Keratinocyte (primary cell): Measurements from ENCODE around the gene TMEM107. TPM values are rescaled to one million over a fixed set of nuclear protein-coding genes. Genes with fewer than 3 reads are reported as not detected.

ENCODE experiments used
- DNase-seq: peaks from one replicate; pipeline ENCODE4 v3.0.0-alpha.2; 2011; ENCODE audit warnings: low read depth, missing footprints, low spot score
- FAIRE-seq: peaks from 2 replicates; lab custom pipeline; 2011; peaks lifted over from hg19 to GRCh38; lab: Jason Lieb, UNC
- H2AFZ ChIP-seq: 2 replicates; pipeline ENCODE4 v1.6.0; 2012; ENCODE audit warnings: low read length, control low read depth, inconsistent platforms; ENCODE audit not compliant: control insufficient read depth
- H3K27ac ChIP-seq: 2 replicates; pipeline ENCODE4 v1.5.1; 2011; ENCODE audit warnings: low read length; ENCODE audit not compliant: control insufficient read depth, insufficient read depth
- H3K27me3 ChIP-seq: 3 replicates; pipeline ENCODE4 v1.6.0; 2011; ENCODE audit warnings: low read length; ENCODE audit not compliant: control insufficient read depth, insufficient read depth; ENCODE audit errors: extremely low read depth
- H3K36me3 ChIP-seq, 2 experiments: 2 replicates in 1 of 2; 3 replicates in 1 of 2; pipeline ENCODE4 v1.5.1; 2011; ENCODE audit warnings: low read length in 2 of 2, mild to moderate bottlenecking in 1 of 2; ENCODE audit not compliant: control insufficient read depth in 2 of 2, insufficient read depth in 2 of 2; ENCODE audit errors: extremely low read depth in 1 of 2
- H3K4me1 ChIP-seq: 3 replicates; pipeline ENCODE4 v1.5.1; 2011; ENCODE audit warnings: low read length; ENCODE audit not compliant: control insufficient read depth, insufficient read depth; ENCODE audit errors: extremely low read depth
- H3K4me2 ChIP-seq: 3 replicates; pipeline ENCODE4 v1.6.0; 2011; ENCODE audit warnings: low read depth, low read length; ENCODE audit not compliant: control insufficient read depth, insufficient read depth; ENCODE audit errors: extremely low read depth
- H3K4me3 ChIP-seq, 3 experiments: fragments of 200-600 bp in 1 of 3; sonication (generic) in 1 of 3; 2 replicates in 2 of 3; 3 replicates in 1 of 3; pipeline ENCODE4 v1.5.1; 2011 to 2016; ENCODE audit warnings: low read length in 3 of 3, mild to moderate bottlenecking in 3 of 3, control low read depth in 2 of 3, inconsistent platforms in 1 of 3, low read depth in 1 of 3, mixed read lengths in 1 of 3, mixed run types in 1 of 3, moderate library complexity in 1 of 3; ENCODE audit not compliant: control insufficient read depth in 2 of 3, insufficient read depth in 2 of 3; ENCODE audit errors: extremely low read depth in 1 of 3
- H3K79me2 ChIP-seq: 2 replicates; pipeline ENCODE4 v1.6.0; 2012; ENCODE audit warnings: low read length; ENCODE audit not compliant: control insufficient read depth, insufficient read depth
- H3K9ac ChIP-seq: 3 replicates; pipeline ENCODE4 v1.6.0; 2011; ENCODE audit warnings: low read length; ENCODE audit not compliant: control insufficient read depth, insufficient read depth; ENCODE audit errors: extremely low read depth
- H3K9me1 ChIP-seq: 3 replicates; pipeline ENCODE4 v1.6.0; 2011; ENCODE audit warnings: low read length; ENCODE audit not compliant: control insufficient read depth, insufficient read depth; ENCODE audit errors: extremely low read depth
- H3K9me3 ChIP-seq: 2 replicates; pipeline ENCODE4 v1.5.1; 2012; ENCODE audit warnings: low read depth, low read length; ENCODE audit not compliant: control insufficient read depth
- H4K20me1 ChIP-seq: 3 replicates; pipeline ENCODE4 v1.6.0; 2011; ENCODE audit warnings: low read length; ENCODE audit not compliant: control insufficient read depth, insufficient read depth; ENCODE audit errors: extremely low read depth
- EZH2 ChIP-seq: IDR thresholded peaks from one replicate; pipeline ENCODE4 v1.6.1; 2012; ENCODE audit warnings: inconsistent platforms, mild to moderate bottlenecking, low read length, moderate library complexity
- dilution Hi-C: fragments of 300-500 bp; cut with MboI; formaldehyde crosslinking; loops from one replicate; pipeline ENCODE4 v1.7.0; 2020; ENCODE audit warnings: low sequenced_read_pairs; ENCODE audit not compliant: extremely low pct_ligation_motif_present
- polyA plus RNA-seq, 5 experiments: library from polyadenylated mRNA; depleted of rRNA in 3 of 5; stranded (reverse) in 3 of 5; stranded (forward) in 1 of 5; unstranded in 1 of 5; fragments of >200 nt; gene quantifications; 1 replicate in 1 of 5; 2 replicates in 3 of 5; 3 replicates in 1 of 5; pipeline versions ENCODE4 v1.2.1 to v1.2.3, GENCODE V29; 2011 to 2012; ENCODE audit warnings: missing spikeins in 2 of 5, low read depth in 1 of 5, low replicate concordance in 1 of 5
- TF ChIP-seq, protein P1 (sequence below), 3 experiments: IDR thresholded peaks in 1 of 3; conservative IDR thresholded peaks in 1 of 3; optimal IDR thresholded peaks in 1 of 3; 2 replicates in 2 of 3; 3 replicates in 1 of 3; pipeline versions ENCODE3 to v1.5.1; 2011; ENCODE audit warnings: low read length in 3 of 3, mild to moderate bottlenecking in 3 of 3, moderate library complexity in 2 of 3, control low read depth in 1 of 3, inconsistent platforms in 1 of 3; ENCODE audit not compliant: insufficient read depth in 2 of 3; ENCODE audit errors: extremely low read depth in 1 of 3

The TMEM107 gene
- polyA plus RNA-seq, 1 donor (not counting 4 experiments of a cell fraction or from before 2014, with no cell fraction given) = 19.0 TPM

DNA sequence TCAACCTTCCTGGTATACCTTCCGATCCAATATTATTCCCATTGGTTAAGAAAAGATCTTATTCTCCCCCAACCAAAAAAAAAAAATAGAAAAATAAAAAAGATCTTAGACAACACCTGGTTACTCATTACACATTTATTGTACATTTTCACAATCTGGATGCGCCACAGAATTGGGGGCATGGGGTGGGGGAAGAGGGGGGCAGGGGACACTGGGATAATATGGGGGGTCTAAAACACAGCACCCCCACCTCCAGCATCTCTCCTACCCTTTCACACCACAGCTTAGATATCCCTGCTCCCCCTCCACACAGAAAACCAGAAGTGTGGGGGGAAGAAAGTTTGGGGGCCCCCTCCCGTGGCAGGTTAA, 17.2 kb downstream of the TMEM107 start:
- no peaks in the 10 kb centered on the region for H3K9me3 ChIP-seq
- DNase-seq (no peak), FAIRE-seq (no peak)
- no peaks in the 10 kb centered on the region for H4K20me1 ChIP-seq
- peaks cover 36% of the 10 kb centered on the region for H3K79me2 ChIP-seq
- H3K9ac ChIP-seq = peak overlapping the region; percentile 68
- H3K27me3 ChIP-seq = no peaks in the 10 kb centered on the region
- H3K4me1 ChIP-seq = peaks cover 28% of the 10 kb centered on the region
- TF ChIP-seq EZH2 = no peak
- TF ChIP-seq, protein P1, sequence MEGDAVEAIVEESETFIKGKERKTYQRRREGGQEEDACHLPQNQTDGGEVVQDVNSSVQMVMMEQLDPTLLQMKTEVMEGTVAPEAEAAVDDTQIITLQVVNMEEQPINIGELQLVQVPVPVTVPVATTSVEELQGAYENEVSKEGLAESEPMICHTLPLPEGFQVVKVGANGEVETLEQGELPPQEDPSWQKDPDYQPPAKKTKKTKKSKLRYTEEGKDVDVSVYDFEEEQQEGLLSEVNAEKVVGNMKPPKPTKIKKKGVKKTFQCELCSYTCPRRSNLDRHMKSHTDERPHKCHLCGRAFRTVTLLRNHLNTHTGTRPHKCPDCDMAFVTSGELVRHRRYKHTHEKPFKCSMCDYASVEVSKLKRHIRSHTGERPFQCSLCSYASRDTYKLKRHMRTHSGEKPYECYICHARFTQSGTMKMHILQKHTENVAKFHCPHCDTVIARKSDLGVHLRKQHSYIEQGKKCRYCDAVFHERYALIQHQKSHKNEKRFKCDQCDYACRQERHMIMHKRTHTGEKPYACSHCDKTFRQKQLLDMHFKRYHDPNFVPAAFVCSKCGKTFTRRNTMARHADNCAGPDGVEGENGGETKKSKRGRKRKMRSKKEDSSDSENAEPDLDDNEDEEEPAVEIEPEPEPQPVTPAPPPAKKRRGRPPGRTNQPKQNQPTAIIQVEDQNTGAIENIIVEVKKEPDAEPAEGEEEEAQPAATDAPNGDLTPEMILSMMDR (optimal IDR thresholded peaks at IDR 0.05 in 1 of 3, IDR thresholded peaks at IDR 0.05 in 1 of 3, conservative IDR thresholded peaks at IDR 0.05 in 1 of 3; ENCODE audit: extremely low read depth in 1 of 3, insufficient read depth in 2 of 3, low read length in 3 of 3) = no peak
- no peak overlapping the region for H3K4me3 ChIP-seq
- H3K4me2 ChIP-seq = no peak overlapping the region
- no peak overlapping the region for H2AFZ ChIP-seq
- dilution Hi-C loops = no loop called here
- H3K36me3 ChIP-seq = peaks cover 12 to 26% of the 10 kb centered on the region in 2 experiments
- H3K9me1 ChIP-seq = no peaks in the 10 kb centered on the region
- H3K27ac ChIP-seq = no peak overlapping the region

DNA sequence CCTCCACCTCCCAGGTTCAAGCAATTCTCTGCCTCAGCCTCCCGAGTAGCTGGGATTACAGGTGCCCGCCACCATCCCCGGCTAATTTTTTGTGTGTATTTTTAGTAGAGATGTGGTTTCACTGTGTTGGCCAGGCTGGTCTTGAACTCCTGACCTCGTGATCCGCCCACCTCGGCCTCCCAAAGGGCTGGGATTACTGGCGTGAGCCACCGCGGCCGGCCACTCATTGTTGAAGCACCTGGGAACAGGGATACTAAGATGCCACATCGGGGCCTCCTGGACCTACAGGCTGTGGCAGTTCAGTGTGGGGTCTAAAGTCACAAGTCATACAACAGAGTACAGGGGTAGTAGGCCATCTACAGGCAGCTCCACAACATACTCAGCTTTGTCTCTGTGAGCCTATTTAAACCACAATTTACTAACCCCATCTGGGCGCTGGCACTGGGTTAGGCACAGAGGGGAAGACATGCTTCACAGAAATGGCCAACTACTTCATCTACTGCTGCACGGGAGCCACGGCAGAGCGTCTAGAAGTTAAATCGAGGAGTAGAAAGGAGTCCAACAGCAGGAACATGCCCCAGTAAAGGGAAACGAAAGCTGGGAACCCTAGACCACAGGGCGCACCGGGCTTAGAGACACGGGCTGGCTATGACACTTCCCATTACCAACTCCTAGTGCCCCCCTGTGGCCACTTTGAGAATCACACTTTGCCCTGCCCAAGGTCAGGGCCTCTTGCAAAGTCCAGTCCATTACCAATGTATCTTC, 17.7 kb downstream of the TMEM107 start:
- Histone ChIP-seq H3K4me1 (peaks cover 28% of the 10 kb centered on the region), H3K4me3 (no peak overlapping the region), H3K27ac (peak overlapping the region; percentile 69), H4K20me1 (no peaks in the 10 kb centered on the region), H3K4me2 (peak overlapping the region; percentile 62), H3K9me1 (peaks cover under 1% of the 10 kb centered on the region), H3K9ac (peak overlapping the region; percentile 68), H3K79me2 (peaks cover 36% of the 10 kb centered on the region), H3K27me3 (no peaks in the 10 kb centered on the region), H3K36me3 (peaks cover 12 to 26% of the 10 kb centered on the region in 2 experiments), H2AFZ (no peak overlapping the region), H3K9me3 (no peaks in the 10 kb centered on the region)
- TF ChIP-seq, protein P1 (optimal IDR thresholded peaks at IDR 0.05 in 1 of 3, IDR thresholded peaks at IDR 0.05 in 1 of 3, conservative IDR thresholded peaks at IDR 0.05 in 1 of 3; ENCODE audit: extremely low read depth in 1 of 3, insufficient read depth in 2 of 3, low read length in 3 of 3) = peak; percentile 83 to 93 (median 92)
- no peak for TF ChIP-seq EZH2
- DNase-seq (no peak), FAIRE-seq (peak; percentile 81)
- dilution Hi-C loops = no loop called here
